Smooth muscle cell of the coronary artery (primary cell): ENCODE results near the gene SRRM1. TPM values are rescaled to one million over a fixed set of nuclear protein-coding genes. Genes with fewer than 3 reads are reported as not detected.

Experiments used
- total RNA-seq: library from RNA; depleted of rRNA; stranded (reverse); fragments of >200 nt; gene quantifications from 2 replicates; pipeline ENCODE4 v1.2.3, GENCODE V29; 2014; ENCODE audit warnings: low replicate concordance

SRRM1 gene
- 10.6 and 18.9 TPM in 2 replicates for total RNA-seq

GRCh38 chr1:24642481-24643362 lies at the start of gene SRRM1:
TSS of gene SRRM1 (plus strand) at chr1:24643302. CDS start at chr1:24643327, 25 bp downstream.

Other genes starting within 250 kb of the SRRM1 start
- 2.3 and 2.5 TPM in 2 replicates for gene STPG1, start 229.5 kb upstream of the SRRM1 start, total RNA-seq
- 24.8 and 25.3 TPM in 2 replicates for gene NIPAL3, start 227.5 kb upstream of the SRRM1 start, total RNA-seq
- gene RCAN3, start 140.5 kb upstream of the SRRM1 start, total RNA-seq: 1.6 and 5.7 TPM in 2 replicates
- not detected in 2 replicates for gene NCMAP, start 87.2 kb upstream of the SRRM1 start, total RNA-seq
- gene CLIC4, start 102.1 kb downstream of the SRRM1 start, total RNA-seq: 100 and 309 TPM in 2 replicates